ENCODE data around the gene GON4L.
"Not testable (repeated sequence)": the region's sequence is repeated elsewhere in the genome, so short reads cannot be mapped to it uniquely, and the experiment has no call there.

GON4L gene

GRCh38 chr1:155856975-155857930, at the start of gene GON4L:
GON4L (minus strand) TSS chr1:155857214; CDS start chr1:155853780, 3,434 bp downstream.
- DNase-seq (ENCODE audit: low read depth): peak; percentile 93

- DNase-seq (ENCODE audit: low read depth): no peak
Measured at GRCh38 chr1:155904261-155904660, 47.2 kb upstream of the GON4L start.

GRCh38 chr1:155900161-155900560, 43.1 kb upstream of the GON4L start:
- DNase-seq (ENCODE audit: low read depth): no peak

GRCh38 chr1:155899683-155900082, 42.7 kb upstream of the GON4L start:
- no peak for DNase-seq (ENCODE audit: low read depth)

GRCh38 chr1:155898888-155899287, 41.9 kb upstream of the GON4L start:
- DNase-seq (ENCODE audit: low read depth): no peak

GRCh38 chr1:155897746-155898145, 40.7 kb upstream of the GON4L start:
- no peak for DNase-seq (ENCODE audit: low read depth)

GRCh38 chr1:155896476-155896875, 39.5 kb upstream of the GON4L start:
- peak; percentile 49 for DNase-seq (ENCODE audit: low read depth)

GRCh38 chr1:155895617-155896016, 38.6 kb upstream of the GON4L start:
- not testable (repeated sequence) for DNase-seq (ENCODE audit: low read depth)

- DNase-seq (ENCODE audit: low read depth): peak; percentile 83
Measured at GRCh38 chr1:155893389-155894142, 36.6 kb upstream of the GON4L start.

- peak; percentile 83 for DNase-seq (ENCODE audit: low read depth)
Measured at GRCh38 chr1:155892796-155893195, 35.8 kb upstream of the GON4L start.

- no peak for DNase-seq (ENCODE audit: low read depth)
Measured at GRCh38 chr1:155890251-155890650, 33.2 kb upstream of the GON4L start.

GRCh38 chr1:155889566-155889965, 32.6 kb upstream of the GON4L start:
- DNase-seq (ENCODE audit: low read depth): peak; percentile 50

- peak; percentile 57 for DNase-seq (ENCODE audit: low read depth)
Measured at GRCh38 chr1:155888481-155888880, 31.5 kb upstream of the GON4L start.

GRCh38 chr1:155884982-155885381, 28.0 kb upstream of the GON4L start:
- DNase-seq (ENCODE audit: low read depth): no peak

GRCh38 chr1:155884031-155884960, 27.3 kb upstream of the GON4L start:
- peak; percentile 34 for DNase-seq (ENCODE audit: low read depth)

- no peak for DNase-seq (ENCODE audit: low read depth)
Measured at GRCh38 chr1:155882766-155883165, 25.8 kb upstream of the GON4L start.

- no peak for DNase-seq (ENCODE audit: low read depth)
Measured at GRCh38 chr1:155882235-155882634, 25.2 kb upstream of the GON4L start.

GRCh38 chr1:155880950-155881349, 23.9 kb upstream of the GON4L start:
- DNase-seq (ENCODE audit: low read depth): no peak

- no peak for DNase-seq (ENCODE audit: low read depth)
Measured at GRCh38 chr1:155880251-155880650, 23.2 kb upstream of the GON4L start.

GRCh38 chr1:155877945-155878344, 20.9 kb upstream of the GON4L start:
- no peak for DNase-seq (ENCODE audit: low read depth)

- DNase-seq (ENCODE audit: low read depth): peak; percentile 56
Measured at GRCh38 chr1:155873860-155874259, 16.8 kb upstream of the GON4L start.

GRCh38 chr1:155872527-155872926, 15.5 kb upstream of the GON4L start:
- no peak for DNase-seq (ENCODE audit: low read depth)
